ES-I3 (cell line): Measurements from ENCODE around the gene ANKRD63.
A peak's percentile ranks its signal among the peaks of the same experiment; 100 is the strongest.

Experiments used
- H3K36me3 ChIP-seq: 2 replicates; pipeline ENCODE4 v1.6.1; 2013; ENCODE audit warnings: mild to moderate bottlenecking, low read length, control low read depth, moderate library complexity; ENCODE audit not compliant: insufficient read depth
- H3K4me1 ChIP-seq: 2 replicates; pipeline ENCODE4 v1.6.1; 2013; ENCODE audit warnings: mild to moderate bottlenecking, control low read depth, low read length; ENCODE audit not compliant: insufficient read depth
- H3K9ac ChIP-seq: 2 replicates; pipeline ENCODE4 v1.6.1; 2013; ENCODE audit warnings: low read depth, mild to moderate bottlenecking, low read length, moderate library complexity
- H3K9me3 ChIP-seq: 2 replicates; pipeline ENCODE4 v1.6.1; 2013; ENCODE audit warnings: mild to moderate bottlenecking, low read length, moderate library complexity; ENCODE audit not compliant: control insufficient read depth, insufficient read depth

ANKRD63 gene

DNA sequence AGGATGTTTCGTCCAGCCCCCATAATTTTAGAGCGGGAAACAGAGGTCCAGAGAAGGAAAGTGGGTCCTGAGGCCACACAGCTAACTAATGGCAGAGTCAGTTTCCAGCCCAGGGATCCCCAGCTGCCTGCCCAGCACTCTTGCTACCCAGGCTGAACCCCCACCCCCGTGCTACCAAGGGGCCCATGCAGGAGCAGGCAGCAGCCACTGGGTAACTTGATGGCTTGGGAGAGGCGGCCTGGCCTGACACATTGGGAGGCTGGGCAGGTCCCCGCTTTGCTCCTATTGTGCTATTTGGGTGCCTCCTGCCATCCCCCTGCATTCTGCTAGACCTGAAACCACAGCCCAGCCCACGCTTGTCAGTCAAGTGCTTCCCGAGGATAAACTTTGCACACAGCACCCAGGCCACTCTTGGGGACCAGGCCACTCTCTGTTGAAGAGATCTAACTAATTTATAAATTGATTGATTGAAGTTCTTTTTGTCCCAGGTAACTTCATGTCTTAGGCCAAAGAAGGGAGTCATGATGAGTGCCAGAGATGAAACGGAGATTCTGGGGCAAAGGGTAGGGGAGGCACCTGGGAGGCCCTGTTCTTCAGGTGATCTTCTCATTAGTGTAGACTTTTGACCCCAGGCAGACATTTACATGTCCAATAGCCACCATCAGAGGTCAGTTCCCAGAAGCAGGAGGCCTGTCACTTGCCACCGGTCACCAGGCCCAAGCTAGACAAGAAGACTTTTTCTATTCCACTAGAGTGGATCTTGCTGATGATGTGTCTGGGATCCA, 37.0 kb downstream of the ANKRD63 start:
- no peak overlapping the region for H3K9ac ChIP-seq
- no peaks in the 10 kb centered on the region for H3K9me3 ChIP-seq

DNA sequence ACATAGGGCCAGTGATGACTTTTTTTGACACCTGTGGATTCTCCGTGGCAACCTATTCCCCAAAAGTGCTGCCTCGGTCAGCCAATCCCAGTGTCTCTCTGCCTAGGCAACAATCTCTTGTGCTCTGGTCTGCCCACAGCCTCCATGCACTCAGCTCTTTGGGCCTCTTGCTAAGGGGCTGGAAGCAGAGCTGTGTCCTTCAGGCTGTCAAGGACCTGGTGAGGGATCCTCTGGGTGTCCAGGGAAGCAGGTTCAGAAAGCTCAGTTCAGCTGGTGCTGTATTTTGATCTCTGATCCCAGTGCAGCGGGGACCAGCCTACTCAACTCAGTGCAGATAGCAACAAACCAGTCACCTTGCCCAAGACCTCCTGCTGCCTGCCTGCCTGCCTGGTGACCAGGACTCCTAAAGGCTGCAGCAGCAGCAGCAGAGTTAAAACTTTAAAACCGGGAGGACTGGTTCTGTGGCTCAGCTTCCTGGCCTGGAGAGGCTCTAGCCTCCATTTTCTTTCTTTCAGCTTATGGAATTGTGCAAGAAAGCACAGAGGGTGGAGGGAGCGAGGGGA, 37.8 kb downstream of the ANKRD63 start:
- Histone ChIP-seq H3K4me1 (no peaks in the 10 kb centered on the region), H3K9ac (no peak overlapping the region), H3K36me3 (no peaks in the 10 kb centered on the region), H3K9me3 (no peaks in the 10 kb centered on the region)

More for the DNA sequence above, 37.0 kb downstream of the ANKRD63 start:
- no peaks in the 10 kb centered on the region for H3K36me3 ChIP-seq
- no peaks in the 10 kb centered on the region for H3K4me1 ChIP-seq

DNA sequence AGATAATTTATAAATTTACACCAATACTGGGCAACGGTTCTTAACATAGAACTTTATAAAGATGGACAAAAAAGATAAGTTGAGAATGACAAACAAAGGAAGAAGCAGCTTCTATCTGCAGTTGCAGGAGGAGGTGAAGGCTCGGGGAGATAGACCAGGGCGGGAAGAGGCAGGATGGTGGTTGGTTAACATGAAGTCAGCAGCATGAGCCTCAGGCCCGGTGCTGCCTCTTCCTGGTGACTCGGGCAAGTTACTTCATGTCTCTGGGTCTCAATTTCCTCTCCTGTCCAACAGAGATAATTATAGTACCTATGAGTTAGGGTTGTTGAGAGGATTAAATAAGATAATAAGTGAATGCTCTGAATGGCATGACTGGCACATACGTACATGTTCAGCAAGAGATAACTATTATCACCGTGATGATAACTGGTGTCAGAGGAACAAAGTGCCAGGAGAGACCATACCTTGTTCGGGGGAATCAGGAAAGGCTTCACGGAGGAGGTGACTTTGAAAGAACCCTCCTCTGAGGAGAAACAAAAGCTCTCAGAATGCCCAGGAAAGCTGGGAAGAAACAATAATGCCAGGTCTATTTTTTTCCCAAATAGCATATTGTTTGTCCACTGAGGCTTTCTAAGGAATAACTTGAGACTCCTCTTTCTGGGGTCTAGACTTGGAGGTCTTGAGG, 39.6 kb downstream of the ANKRD63 start:
- no peak overlapping the region for H3K9ac ChIP-seq
- no peaks in the 10 kb centered on the region for H3K36me3 ChIP-seq
- peaks cover 13% of the 10 kb centered on the region for H3K4me1 ChIP-seq
- H3K9me3 ChIP-seq: no peaks in the 10 kb centered on the region

DNA sequence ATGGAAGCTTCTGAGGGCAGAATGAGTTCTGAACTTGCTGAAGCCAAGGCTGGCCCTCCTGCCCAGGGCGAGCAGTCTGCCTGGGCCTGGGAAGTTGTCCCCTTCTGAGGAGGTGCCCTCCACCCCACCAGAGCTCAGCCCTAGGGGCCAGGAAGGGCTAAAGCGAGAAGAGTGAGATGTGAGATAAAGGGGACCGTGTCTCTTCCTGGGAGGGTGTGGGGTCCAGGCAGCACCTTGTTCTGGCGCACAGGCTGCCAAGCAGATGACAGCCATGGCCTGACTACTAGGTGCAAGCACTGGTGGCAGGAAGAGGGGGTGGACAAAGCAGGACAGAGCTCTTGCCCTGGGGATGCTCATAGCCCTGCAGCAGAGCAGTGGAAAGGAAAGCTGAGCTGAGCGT, 40.3 kb downstream of the ANKRD63 start:
- H3K36me3 ChIP-seq: no peaks in the 10 kb centered on the region
- H3K9me3 ChIP-seq: no peaks in the 10 kb centered on the region
- no peak overlapping the region for H3K9ac ChIP-seq
- peaks cover 15% of the 10 kb centered on the region for H3K4me1 ChIP-seq

DNA sequence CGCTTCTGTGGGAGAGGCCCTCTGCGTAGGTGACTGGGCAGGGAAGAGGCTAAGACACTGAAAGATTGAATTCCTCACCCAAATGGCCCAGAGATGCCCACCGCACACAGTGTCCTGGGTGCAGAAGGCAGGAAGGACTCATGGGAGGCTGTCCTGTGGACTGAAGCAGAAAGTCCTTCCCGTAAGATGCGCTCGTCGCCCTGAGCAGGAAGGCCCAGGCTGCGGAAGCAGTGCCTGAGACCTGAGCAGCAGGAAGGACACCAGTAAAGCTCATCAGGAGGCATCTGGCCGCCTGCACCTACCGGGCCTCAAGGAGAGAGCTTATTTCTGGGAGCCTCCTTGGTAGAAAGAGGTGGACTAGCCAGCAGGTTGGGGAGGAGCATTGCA, 40.7 kb downstream of the ANKRD63 start:
- peaks cover 15% of the 10 kb centered on the region for H3K4me1 ChIP-seq
- no peak overlapping the region for H3K9ac ChIP-seq
- no peaks in the 10 kb centered on the region for H3K36me3 ChIP-seq
- no peaks in the 10 kb centered on the region for H3K9me3 ChIP-seq

DNA sequence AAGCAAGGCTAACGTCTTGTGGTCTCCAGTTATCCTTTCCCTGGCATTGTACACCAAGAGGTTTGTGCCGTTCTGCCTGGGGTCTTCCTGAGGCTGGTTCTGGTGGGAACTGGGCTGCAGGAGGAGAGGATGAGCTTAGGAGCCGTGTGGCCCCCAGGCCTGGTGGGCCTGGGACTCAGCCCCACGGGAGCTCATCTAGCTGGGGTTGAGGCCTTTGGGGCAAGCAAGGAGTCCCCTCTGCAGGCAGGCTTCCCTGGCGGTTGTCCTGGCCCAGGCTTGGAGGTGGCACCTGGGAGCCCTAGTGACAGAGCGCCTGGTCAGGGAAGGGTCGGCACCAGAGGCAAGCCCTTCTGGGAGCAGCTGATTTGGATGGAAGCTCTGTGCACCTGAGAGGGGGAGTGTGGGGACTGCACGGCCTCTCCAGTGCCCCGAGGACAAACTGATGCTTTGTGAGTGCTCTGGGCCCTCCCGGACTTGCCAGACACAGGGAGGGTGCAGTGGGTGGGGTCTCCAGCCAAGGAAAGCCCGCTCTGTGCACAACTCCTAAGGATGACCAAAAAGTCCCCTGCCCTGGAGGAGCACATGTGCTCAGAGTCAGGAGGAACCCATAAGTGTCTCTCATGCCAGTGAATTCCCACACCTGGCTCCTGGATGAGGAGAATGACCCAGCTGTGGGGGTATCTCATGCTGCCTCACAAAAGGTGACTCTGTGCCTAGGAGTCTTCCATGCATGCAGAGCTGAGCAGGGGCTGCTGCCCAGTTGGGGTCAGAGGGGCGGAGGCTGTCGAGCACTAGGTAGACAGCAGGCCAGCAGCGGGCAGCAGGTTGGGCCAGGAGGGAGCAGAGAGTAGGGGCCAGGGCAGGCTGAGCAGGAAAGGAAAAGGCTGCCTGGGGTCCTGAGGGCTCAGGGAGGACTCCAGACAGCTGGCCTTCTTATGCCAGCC, 41.3 kb downstream of the ANKRD63 start:
- no peak overlapping the region for H3K9ac ChIP-seq
- no peaks in the 10 kb centered on the region for H3K9me3 ChIP-seq
- peaks cover 15% of the 10 kb centered on the region for H3K4me1 ChIP-seq
- H3K36me3 ChIP-seq: no peaks in the 10 kb centered on the region

DNA sequence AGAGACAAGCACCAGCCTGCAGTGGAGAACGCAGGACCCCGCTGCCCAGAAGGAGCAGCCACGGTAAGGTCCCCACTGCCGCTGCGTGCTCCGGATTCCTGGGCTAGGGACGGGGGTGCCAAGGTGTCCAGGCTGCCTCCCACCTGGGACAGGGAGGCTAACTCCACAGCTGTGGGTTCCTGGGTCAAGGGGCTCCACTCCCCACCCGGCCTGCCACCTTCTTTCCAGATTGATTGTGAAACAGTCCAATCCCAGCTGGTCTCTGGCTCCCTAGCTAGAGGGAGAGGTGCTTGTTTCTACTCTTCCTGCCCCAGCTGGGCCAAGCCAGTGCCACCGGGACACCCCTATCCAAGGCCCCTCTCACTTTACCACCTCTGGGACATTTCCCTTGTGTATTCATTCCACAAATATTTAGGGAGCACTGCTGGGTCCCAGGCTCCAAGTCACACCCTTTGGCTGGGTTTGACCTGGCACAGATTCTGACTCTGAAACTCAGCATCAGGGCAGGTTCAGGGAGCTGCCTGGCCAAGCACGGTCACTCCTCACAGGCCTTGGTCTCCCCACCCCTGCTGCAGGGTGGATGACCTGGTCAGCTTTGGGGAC, 42.1 kb downstream of the ANKRD63 start:
- H3K36me3 ChIP-seq: no peaks in the 10 kb centered on the region
- peaks cover 15% of the 10 kb centered on the region for H3K4me1 ChIP-seq
- no peak overlapping the region for H3K9ac ChIP-seq
- no peaks in the 10 kb centered on the region for H3K9me3 ChIP-seq

DNA sequence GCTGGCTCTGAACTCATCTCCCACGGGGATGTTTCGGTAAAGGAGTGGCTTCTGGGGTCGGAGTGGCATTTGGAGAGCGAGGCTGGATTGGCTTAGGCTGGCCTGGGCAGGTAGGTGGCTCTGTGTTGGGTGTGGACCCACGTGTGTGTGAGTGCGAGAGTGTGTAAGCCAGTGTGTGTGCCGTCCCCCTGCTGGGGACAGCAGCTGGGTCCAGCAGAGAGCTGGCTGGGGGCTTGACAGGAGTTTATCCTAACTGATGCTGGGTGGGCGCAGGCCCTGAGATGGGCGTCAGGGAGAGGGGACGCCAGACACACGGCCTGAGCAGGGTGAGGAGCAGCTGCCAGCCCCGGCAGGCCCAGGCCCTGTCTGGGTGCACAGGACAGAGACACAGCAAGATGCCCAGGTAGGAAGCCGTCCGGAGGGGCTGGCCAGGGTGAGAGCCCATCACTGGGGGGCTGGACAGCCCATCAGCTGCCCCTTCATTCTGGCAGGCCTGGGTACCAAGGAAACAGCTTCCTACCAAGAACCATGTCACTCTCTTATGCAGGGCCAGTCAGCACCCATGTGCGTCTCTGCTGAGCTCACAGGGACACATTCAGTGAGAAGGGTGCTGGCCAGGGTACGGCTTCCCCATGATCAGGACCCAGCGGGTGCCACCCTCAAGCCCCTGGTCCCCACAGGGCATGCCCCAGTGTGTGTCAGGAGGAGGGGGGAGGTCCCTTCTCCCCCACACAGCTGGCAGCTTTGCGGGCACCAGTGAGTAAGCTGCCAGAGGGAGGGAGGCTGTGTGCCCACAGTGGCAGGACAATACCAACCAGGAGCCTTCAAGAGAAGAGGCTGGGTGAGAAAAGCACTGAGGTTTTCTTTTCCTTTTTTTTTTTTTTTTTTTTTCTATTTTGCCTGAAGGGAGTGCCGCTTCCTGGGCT, 42.9 kb downstream of the ANKRD63 start:
- no peaks in the 10 kb centered on the region for H3K9me3 ChIP-seq
- H3K36me3 ChIP-seq: no peaks in the 10 kb centered on the region
- peaks cover 15% of the 10 kb centered on the region for H3K4me1 ChIP-seq
- no peak overlapping the region for H3K9ac ChIP-seq

DNA sequence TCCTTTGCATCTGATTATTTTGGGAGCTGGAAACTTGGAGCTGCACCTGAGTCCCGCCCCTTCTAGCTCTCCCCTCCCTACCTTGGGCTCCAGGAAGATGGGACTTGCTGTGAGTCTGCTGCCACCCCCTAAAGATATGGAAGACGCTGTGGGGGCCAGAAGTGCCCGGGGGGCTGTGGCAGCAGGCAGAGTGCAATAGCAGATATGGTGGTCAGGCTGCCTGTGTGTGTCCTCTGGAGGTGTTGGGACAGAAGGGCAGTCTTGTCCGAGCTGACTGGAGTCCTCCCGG, 43.5 kb downstream of the ANKRD63 start:
- Histone ChIP-seq H3K4me1 (peaks cover 18% of the 10 kb centered on the region), H3K36me3 (no peaks in the 10 kb centered on the region), H3K9me3 (no peaks in the 10 kb centered on the region), H3K9ac (peak overlapping the region; percentile 39)

DNA sequence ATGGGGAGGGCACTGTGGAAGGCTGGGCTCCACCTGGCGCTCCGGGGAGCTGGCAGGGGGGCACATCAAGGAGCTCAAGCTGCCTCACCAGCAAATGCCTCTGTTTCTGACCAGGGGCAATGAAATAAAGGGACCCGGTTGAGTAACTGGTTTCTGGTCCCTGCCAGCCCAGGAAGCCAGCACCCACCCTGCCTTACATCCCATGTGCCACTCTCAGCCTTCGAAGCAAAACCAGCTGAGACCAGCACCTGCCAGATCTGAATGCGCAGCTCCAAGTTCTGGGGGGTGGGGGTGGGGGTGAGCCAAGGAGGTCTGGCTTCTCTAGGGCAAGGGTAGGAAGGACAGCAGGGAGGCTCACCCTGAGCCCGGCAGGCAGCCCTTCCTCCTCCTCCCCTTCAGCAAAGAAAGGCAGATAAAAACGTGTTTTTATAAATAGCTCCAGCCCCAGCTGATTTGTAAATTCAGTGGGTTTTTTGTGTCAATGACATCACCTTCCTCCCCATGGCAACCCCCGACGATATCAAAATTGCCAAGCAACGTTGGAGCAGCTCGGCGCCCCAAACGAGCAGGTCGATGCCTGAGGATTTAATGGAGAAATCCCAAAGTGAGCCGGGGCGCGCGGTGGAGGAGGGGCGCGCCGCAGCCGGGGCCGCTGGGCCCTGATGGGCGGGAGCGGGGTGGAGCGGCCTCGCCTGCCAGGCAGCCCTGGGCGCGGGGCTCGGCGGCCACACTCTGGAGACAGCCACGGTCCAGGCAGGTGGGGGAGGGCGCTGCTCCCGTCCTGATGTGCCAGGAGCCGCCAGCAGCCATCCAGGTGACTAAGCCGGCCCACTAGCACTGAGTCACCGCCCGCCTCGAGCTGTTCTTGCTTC, 44.1 kb downstream of the ANKRD63 start, which contains the start of gene PAK6:
TSS of gene PAK6 (plus strand) at position 532 of the 872 bp plus-strand sequence. CDS start 25,723 bp downstream, outside the sequence.
- Histone ChIP-seq H3K9ac (peak within 1 kb of the TSS; percentile 39), H3K36me3 (no peaks in the 10 kb centered on the region), H3K9me3 (no peaks in the 10 kb centered on the region), H3K4me1 (peaks cover 22% of the 10 kb centered on the region)

DNA sequence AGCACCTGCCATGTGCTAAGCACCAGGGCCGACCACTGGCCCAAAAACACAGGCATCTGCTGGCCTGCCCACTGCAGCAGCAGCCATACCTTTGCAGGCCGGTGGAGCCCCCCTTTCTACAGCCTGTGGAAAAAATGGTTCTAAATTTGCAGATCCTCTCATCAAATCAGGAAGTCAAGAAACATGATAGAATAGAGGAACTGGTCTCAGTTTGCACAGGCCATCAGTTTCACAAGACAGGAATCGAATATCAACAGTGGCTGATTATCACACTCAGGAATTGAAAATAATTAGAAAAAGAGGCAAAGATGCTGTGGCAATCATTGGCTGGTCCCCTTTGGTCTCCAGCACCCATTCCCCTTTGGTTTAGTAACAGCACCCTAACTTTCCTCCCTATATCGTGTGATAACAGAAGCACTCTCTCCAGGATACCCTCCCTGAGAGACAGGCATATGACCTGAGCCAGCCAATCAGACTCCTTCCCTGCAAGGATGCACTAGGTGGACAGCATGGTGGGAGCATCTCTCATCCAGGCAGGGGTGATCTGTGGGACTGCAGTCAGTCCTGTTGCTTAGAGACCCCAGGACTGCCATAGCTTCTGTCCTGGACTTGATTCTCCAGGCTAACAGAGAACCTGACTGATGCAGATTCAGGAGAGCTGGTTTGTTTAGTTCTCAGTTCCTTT, 47.5 kb downstream of the ANKRD63 start:
- peaks cover 22% of the 10 kb centered on the region for H3K4me1 ChIP-seq
- H3K9me3 ChIP-seq: no peaks in the 10 kb centered on the region
- H3K9ac ChIP-seq: no peak overlapping the region
- H3K36me3 ChIP-seq: no peaks in the 10 kb centered on the region; the same call in 1 of the 2 replicates

DNA sequence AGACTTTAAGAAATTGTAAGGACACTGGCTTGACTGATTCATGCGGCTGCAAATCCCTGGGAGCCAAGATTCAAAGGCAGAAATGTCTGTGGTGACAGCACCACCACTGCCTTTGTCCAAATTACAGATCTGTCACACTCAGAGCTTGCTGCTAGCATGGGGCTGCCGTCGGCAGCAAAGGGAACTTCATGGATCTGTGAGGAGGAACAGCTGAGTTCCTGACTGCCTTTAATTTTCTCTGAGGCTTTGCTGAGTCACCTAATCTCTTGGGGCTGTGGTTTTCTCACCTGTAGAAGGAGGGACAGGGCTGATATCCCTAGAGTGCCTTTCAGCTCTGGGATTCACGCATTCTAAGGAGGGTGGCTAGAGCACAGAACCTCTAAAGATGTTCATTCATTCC, 48.1 kb downstream of the ANKRD63 start:
- Histone ChIP-seq H3K9me3 (no peaks in the 10 kb centered on the region), H3K36me3 (no peaks in the 10 kb centered on the region; the same call in 1 of the 2 replicates), H3K9ac (no peak overlapping the region), H3K4me1 (peaks cover 22% of the 10 kb centered on the region)
